Activated CD8-positive, alpha-beta memory T cell treated with anti-CD3 and anti-CD28 coated beads, Interleukin-2, amount 50 U/mL, for 48 hours (primary cell): ENCODE results near the gene CTBS.
"Not testable (repeated sequence)": the region's sequence is repeated elsewhere in the genome, so short reads cannot be mapped to it uniquely, and the experiment has no call there.

Experiments used
- DNase-seq: peaks from one replicate; pipeline ENCODE4 v3.0.0-alpha.2; 2020

CTBS gene

GRCh38 chr1:84584126-84584525, 9.9 kb upstream of the CTBS start:
- no peak for DNase-seq

- no peak for DNase-seq
Observed at GRCh38 chr1:84583648-84584047, 9.4 kb upstream of the CTBS start.

GRCh38 chr1:84582802-84583587, 8.8 kb upstream of the CTBS start:
- no peak for DNase-seq

- no peak for DNase-seq
Observed at GRCh38 chr1:84581648-84582047, 7.4 kb upstream of the CTBS start.

GRCh38 chr1:84574936-84575335, 696 bp upstream of the CTBS start:
- no peak for DNase-seq

GRCh38 chr1:84573481-84573966, 716 bp downstream of the CTBS start:
- DNase-seq = no peak

- no peak for DNase-seq
Observed at GRCh38 chr1:84571150-84571535, 3.1 kb downstream of the CTBS start.

- no peak for DNase-seq
Observed at GRCh38 chr1:84570436-84571149, 3.6 kb downstream of the CTBS start.

GRCh38 chr1:84569216-84569615, 5.0 kb downstream of the CTBS start:
- no peak for DNase-seq

- DNase-seq = no peak
Observed at GRCh38 chr1:84550826-84551225, 23.4 kb downstream of the CTBS start.

GRCh38 chr1:84541679-84542078, 32.6 kb downstream of the CTBS start:
- no peak for DNase-seq

GRCh38 chr1:84540759-84541158, 33.5 kb downstream of the CTBS start:
- no peak for DNase-seq

GRCh38 chr1:84539972-84540371, 34.3 kb downstream of the CTBS start:
- no peak for DNase-seq

GRCh38 chr1:84538599-84538998, 35.6 kb downstream of the CTBS start:
- no peak for DNase-seq

GRCh38 chr1:84525779-84526178, 48.5 kb downstream of the CTBS start:
- no peak for DNase-seq

- DNase-seq = no peak
Observed at GRCh38 chr1:84524590-84524989, 49.6 kb downstream of the CTBS start.

- DNase-seq = no peak
Observed at GRCh38 chr1:84510668-84511067, 63.6 kb downstream of the CTBS start.

GRCh38 chr1:84510165-84510564, 64.1 kb downstream of the CTBS start:
- no peak for DNase-seq

- DNase-seq = no peak
Observed at GRCh38 chr1:84509029-84509428, 65.2 kb downstream of the CTBS start.

- DNase-seq = no peak
Observed at GRCh38 chr1:84508510-84508909, 65.7 kb downstream of the CTBS start.

GRCh38 chr1:84507887-84508286, 66.4 kb downstream of the CTBS start:
- not testable (repeated sequence) for DNase-seq

- DNase-seq = no peak
Observed at GRCh38 chr1:84506729-84507453, 67.3 kb downstream of the CTBS start.

- peak; percentile 99 for DNase-seq
Observed at GRCh38 chr1:84506002-84506728, 68.1 kb downstream of the CTBS start, which contains the start of the genes GNG5 and SPATA1. Gene GNG5 (minus strand): TSS chr1:84506581. CDS start chr1:84506091, 490 bp downstream. Gene SPATA1 (plus strand): TSS chr1:84506386. CDS start chr1:84516360, 9,974 bp downstream.
